Trophoblast cell (in vitro differentiated cells and primary cell): Measurements from ENCODE around the gene IL1RAP.
A peak's percentile ranks its signal among the peaks of the same experiment; 100 is the strongest.

ENCODE experiments used
- DNase-seq, 2 donors: peaks; one replicate each; pipeline ENCODE4 v3.0.0-alpha.2; 2016
- H2AFZ ChIP-seq: 2 replicates; pipeline ENCODE4 v1.6.1; 2013; ENCODE audit warnings: low read length, moderate library complexity, mild to moderate bottlenecking; ENCODE audit not compliant: insufficient read depth, poor library complexity
- H2AK5ac ChIP-seq: 2 replicates; pipeline ENCODE4 v1.6.1; 2013; ENCODE audit warnings: mild to moderate bottlenecking, low read length
- H2BK120ac ChIP-seq: 2 replicates; pipeline ENCODE4 v1.6.1; 2013; ENCODE audit warnings: low read length, mild to moderate bottlenecking, moderate library complexity; ENCODE audit not compliant: insufficient read depth, poor library complexity
- H2BK12ac ChIP-seq: 2 replicates; pipeline ENCODE4 v1.6.1; 2013; ENCODE audit warnings: mild to moderate bottlenecking, low read length, moderate library complexity
- H2BK5ac ChIP-seq: 2 replicates; pipeline ENCODE4 v1.6.1; 2013; ENCODE audit warnings: low read length, low read depth, moderate library complexity, mild to moderate bottlenecking; ENCODE audit not compliant: poor library complexity
- H3K14ac ChIP-seq: 2 replicates; pipeline ENCODE4 v1.6.1; 2013; ENCODE audit warnings: mild to moderate bottlenecking, low read length
- H3K18ac ChIP-seq: 2 replicates; pipeline ENCODE4 v1.6.1; 2013; ENCODE audit warnings: mild to moderate bottlenecking, low read length
- H3K23ac ChIP-seq: 2 replicates; pipeline ENCODE4 v1.6.1; 2013; ENCODE audit warnings: low read length
- H3K27ac ChIP-seq: 2 replicates; pipeline ENCODE4 v1.5.1; 2013; ENCODE audit warnings: low read depth, mild to moderate bottlenecking, inconsistent platforms, low read length, moderate library complexity
- H3K27me3 ChIP-seq: 2 replicates; pipeline ENCODE4 v1.6.1; 2013; ENCODE audit warnings: inconsistent platforms, mild to moderate bottlenecking, low read length, moderate library complexity; ENCODE audit not compliant: insufficient read depth
- H3K36me3 ChIP-seq, 2 experiments: 1 replicate in 1 of 2; 2 replicates in 1 of 2; pipeline ENCODE4 v1.6.1; 2013; ENCODE audit warnings: low read length in 2 of 2, mild to moderate bottlenecking in 2 of 2, moderate library complexity in 1 of 2; ENCODE audit not compliant: insufficient read depth in 2 of 2, control insufficient read depth in 1 of 2
- H3K4ac ChIP-seq: 2 replicates; pipeline ENCODE4 v1.6.1; 2013; ENCODE audit warnings: low read depth, mild to moderate bottlenecking, low read length, moderate library complexity
- H3K4me1 ChIP-seq, 2 experiments: 1 replicate in 1 of 2; 2 replicates in 1 of 2; pipeline ENCODE4 v1.6.1; 2013; ENCODE audit warnings: low read length in 2 of 2, mild to moderate bottlenecking in 2 of 2, moderate library complexity in 1 of 2; ENCODE audit not compliant: insufficient read depth in 2 of 2, control insufficient read depth in 1 of 2
- H3K4me2 ChIP-seq: 2 replicates; pipeline ENCODE4 v1.6.1; 2013; ENCODE audit warnings: inconsistent platforms, mild to moderate bottlenecking, low read length, moderate library complexity
- H3K4me3 ChIP-seq: 2 replicates; pipeline ENCODE4 v1.5.1; 2013; ENCODE audit warnings: mild to moderate bottlenecking, low read depth, low read length, inconsistent platforms
- H3K79me1 ChIP-seq: one replicate; pipeline ENCODE4 v1.6.1; 2013; ENCODE audit warnings: low read length
- H3K79me2 ChIP-seq: 2 replicates; pipeline ENCODE4 v1.6.1; 2013; ENCODE audit warnings: low read length, mild to moderate bottlenecking; ENCODE audit not compliant: control insufficient read depth, insufficient read depth, poor library complexity
- H3K9ac ChIP-seq: 2 replicates; pipeline ENCODE4 v1.6.1; 2013; ENCODE audit warnings: mild to moderate bottlenecking, low read length
- H3K9me3 ChIP-seq: 2 replicates; pipeline ENCODE4 v1.6.1; 2013; ENCODE audit warnings: low read depth, mild to moderate bottlenecking, control low read depth, inconsistent platforms, low read length; ENCODE audit not compliant: insufficient read depth
- H4K12ac ChIP-seq: 2 replicates; pipeline ENCODE4 v1.6.1; 2013; ENCODE audit warnings: low read depth, mild to moderate bottlenecking, low read length, moderate library complexity
- H4K8ac ChIP-seq: 2 replicates; pipeline ENCODE4 v1.6.1; 2013; ENCODE audit warnings: low read depth, mild to moderate bottlenecking, low read length, moderate library complexity
- H4K91ac ChIP-seq: one replicate; pipeline ENCODE4 v1.6.1; 2013; ENCODE audit warnings: low read depth, mild to moderate bottlenecking, low read length, moderate library complexity
- WGBS: extraction: QIAGEN DNeasy Blood & Tissue Kit; methylation state at CpG from one replicate; pipeline ENCODE4 v1.1.7; 2013; ENCODE audit warnings: missing lambda C conversion rate; ENCODE audit not compliant: insufficient read length, insufficient coverage; ENCODE audit errors: extremely low coverage; 5-methylcytosine and 5-hydroxymethylcytosine counted together

The IL1RAP gene

DNA sequence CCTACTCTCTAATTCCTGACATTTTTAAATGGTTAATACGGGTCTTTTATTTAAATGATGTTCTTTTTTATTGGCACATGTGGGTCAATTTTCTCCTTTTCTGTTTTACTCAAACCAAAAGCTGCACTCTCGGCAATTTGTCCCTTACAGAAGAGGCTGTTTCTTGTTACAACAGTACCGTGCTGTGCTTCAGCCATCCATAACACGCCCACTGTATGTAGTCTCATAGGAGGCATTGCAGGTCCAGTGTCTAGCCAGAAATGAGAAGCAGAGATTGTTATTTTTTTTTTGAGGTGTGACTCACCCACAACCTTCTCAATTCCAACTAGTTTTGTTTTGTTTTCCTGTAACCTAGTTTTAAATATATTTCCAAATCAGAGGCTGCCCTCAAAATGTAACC, 184.0 kb downstream of the IL1RAP start:
- WGBS, result no CpG with 5 or more reads among the region's 4 CpGs
- Histone ChIP-seq H2BK12ac (no peak overlapping the region), H3K79me1 (no peaks in the 10 kb centered on the region), H3K9ac (no peak overlapping the region), H2AFZ (no peak overlapping the region), H3K18ac (no peak overlapping the region), H3K36me3 (no peaks in the 10 kb centered on the region), H3K79me2 (no peaks in the 10 kb centered on the region), H3K4me3 (no peak overlapping the region), H3K14ac (no peak overlapping the region), H3K27me3 (no peaks in the 10 kb centered on the region), H2BK120ac (no peak overlapping the region), H4K91ac (no peak overlapping the region), H3K4ac (no peak overlapping the region), H4K8ac (no peak overlapping the region), H2BK5ac (no peak overlapping the region), H2AK5ac (no peak overlapping the region), H3K9me3 (no peaks in the 10 kb centered on the region), H4K12ac (no peak overlapping the region), H3K27ac (no peak overlapping the region), H3K4me1 (no peaks in the 10 kb centered on the region), H3K23ac (no peak overlapping the region), H3K4me2 (no peak overlapping the region)
- DNase-seq, result peak in 1 of 2 donors; percentile 39

DNA sequence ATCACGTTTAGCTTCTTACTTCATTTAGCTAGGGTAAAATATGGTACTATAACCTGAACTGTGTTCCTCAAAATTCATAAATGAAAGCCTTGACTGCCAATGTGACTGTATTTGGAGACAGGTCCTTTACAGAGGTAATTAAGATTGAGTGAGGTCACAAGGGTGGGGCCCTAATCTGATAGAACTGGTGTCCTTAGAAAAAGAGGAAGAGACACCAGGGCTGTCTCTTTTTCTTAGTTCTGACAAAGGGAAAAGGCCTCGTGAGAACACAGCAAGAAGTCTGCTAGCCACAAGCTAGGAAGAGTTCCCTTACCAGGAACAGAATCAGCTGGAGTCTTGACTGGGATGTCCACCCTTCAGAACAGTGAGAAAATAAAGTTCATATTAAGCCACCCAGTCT, 185.9 kb downstream of the IL1RAP start:
- H4K12ac ChIP-seq, result no peak overlapping the region
- H3K4me2 ChIP-seq, result no peak overlapping the region
- no peaks in the 10 kb centered on the region for H3K79me2 ChIP-seq
- H3K9me3 ChIP-seq, result no peaks in the 10 kb centered on the region
- no peak overlapping the region for H2AFZ ChIP-seq
- no peak overlapping the region for H3K4me3 ChIP-seq
- no peak overlapping the region for H3K23ac ChIP-seq
- H2AK5ac ChIP-seq, result no peak overlapping the region
- no peak overlapping the region for H2BK12ac ChIP-seq
- no peak overlapping the region for H3K9ac ChIP-seq
- no peaks in the 10 kb centered on the region for H3K79me1 ChIP-seq
- no CpG with 5 or more reads among the region's 2 CpGs for WGBS
- no peaks in the 10 kb centered on the region for H3K4me1 ChIP-seq
- no peaks in the 10 kb centered on the region for H3K36me3 ChIP-seq
- H3K27me3 ChIP-seq, result no peaks in the 10 kb centered on the region
- no peak overlapping the region for H3K18ac ChIP-seq
- H2BK5ac ChIP-seq, result no peak overlapping the region
- H3K4ac ChIP-seq, result no peak overlapping the region
- no peak overlapping the region for H3K27ac ChIP-seq
- H2BK120ac ChIP-seq, result no peak overlapping the region
- no peak overlapping the region for H3K14ac ChIP-seq
- no peak overlapping the region for H4K91ac ChIP-seq
- no peak overlapping the region for H4K8ac ChIP-seq
- DNase-seq, result no peak

DNA sequence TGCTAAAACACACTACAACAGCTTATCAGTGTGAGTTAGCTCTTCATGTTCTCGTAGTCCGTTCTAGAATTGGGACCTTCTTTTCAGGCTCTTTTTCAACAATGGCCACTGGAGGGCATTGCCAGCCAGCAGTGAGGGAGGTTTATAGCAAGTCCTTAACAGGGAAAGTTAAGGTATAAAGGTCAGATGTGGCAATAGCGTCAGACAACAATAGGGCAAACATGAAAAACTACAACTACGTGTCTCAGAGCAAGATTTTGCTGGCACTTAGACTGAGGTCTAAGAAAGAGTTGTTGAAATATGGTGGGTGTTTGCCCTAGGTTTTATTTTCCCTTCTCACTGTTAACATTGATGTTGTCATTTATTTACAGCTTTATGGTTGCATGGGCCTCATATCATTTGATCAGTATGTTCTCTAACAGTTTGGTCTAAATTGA, 187.2 kb downstream of the IL1RAP start:
- H3K27me3 ChIP-seq, result no peaks in the 10 kb centered on the region
- no peaks in the 10 kb centered on the region for H3K9me3 ChIP-seq
- no peak overlapping the region for H3K27ac ChIP-seq
- H2AK5ac ChIP-seq, result no peak overlapping the region
- WGBS, result no CpG with 5 or more reads among the region's 4 CpGs
- no peak overlapping the region for H2AFZ ChIP-seq
- no peaks in the 10 kb centered on the region for H3K36me3 ChIP-seq
- no peak overlapping the region for H3K4me2 ChIP-seq
- no peak overlapping the region for H3K14ac ChIP-seq
- H3K79me2 ChIP-seq, result no peaks in the 10 kb centered on the region
- no peak overlapping the region for H4K12ac ChIP-seq
- H3K18ac ChIP-seq, result no peak overlapping the region
- peak; percentile 69 to 80 for DNase-seq
- H3K23ac ChIP-seq, result no peak overlapping the region
- no peak overlapping the region for H3K9ac ChIP-seq
- H3K79me1 ChIP-seq, result no peaks in the 10 kb centered on the region
- no peaks in the 10 kb centered on the region for H3K4me1 ChIP-seq
- H3K4me3 ChIP-seq, result no peak overlapping the region
- H2BK5ac ChIP-seq, result no peak overlapping the region
- no peak overlapping the region for H4K91ac ChIP-seq
- no peak overlapping the region for H2BK12ac ChIP-seq
- H2BK120ac ChIP-seq, result no peak overlapping the region
- no peak overlapping the region for H4K8ac ChIP-seq
- no peak overlapping the region for H3K4ac ChIP-seq

DNA sequence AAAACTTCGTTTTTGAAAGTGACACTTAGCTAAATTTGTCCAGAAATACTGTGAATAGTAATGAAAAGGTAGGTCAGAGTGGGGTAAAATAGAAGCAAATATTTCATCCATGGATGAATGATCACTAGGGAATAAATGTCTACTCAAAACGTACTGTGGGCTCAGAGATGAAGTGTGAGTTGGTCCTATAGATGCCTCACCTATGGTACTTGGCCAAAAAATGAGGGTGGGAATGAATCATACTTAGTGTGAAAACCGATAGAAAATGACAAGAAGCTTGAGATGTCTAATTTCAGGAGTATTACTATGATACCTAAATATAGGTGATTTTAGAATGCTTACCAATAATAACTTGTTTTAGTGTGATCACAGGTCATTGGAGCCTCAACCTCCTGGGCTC, 192.7 kb downstream of the IL1RAP start:
- no peaks in the 10 kb centered on the region for H3K79me1 ChIP-seq
- H2BK5ac ChIP-seq, result no peak overlapping the region
- no peaks in the 10 kb centered on the region for H3K27me3 ChIP-seq
- H3K14ac ChIP-seq, result no peak overlapping the region
- no peaks in the 10 kb centered on the region for H3K79me2 ChIP-seq
- H3K36me3 ChIP-seq, result no peaks in the 10 kb centered on the region
- no peak overlapping the region for H4K91ac ChIP-seq
- H3K23ac ChIP-seq, result no peak overlapping the region
- H3K27ac ChIP-seq, result no peak overlapping the region
- no peak overlapping the region for H2BK12ac ChIP-seq
- no peak overlapping the region for H2AK5ac ChIP-seq
- no CpG with 5 or more reads among the region's 3 CpGs for WGBS
- no peak overlapping the region for H2BK120ac ChIP-seq
- no peak for DNase-seq
- no peak overlapping the region for H2AFZ ChIP-seq
- no peak overlapping the region for H3K9ac ChIP-seq
- H3K4me3 ChIP-seq, result no peak overlapping the region
- no peaks in the 10 kb centered on the region for H3K9me3 ChIP-seq
- no peak overlapping the region for H4K8ac ChIP-seq
- no peak overlapping the region for H3K4ac ChIP-seq
- H3K4me1 ChIP-seq, result no peaks in the 10 kb centered on the region
- H3K4me2 ChIP-seq, result no peak overlapping the region
- H4K12ac ChIP-seq, result no peak overlapping the region
- H3K18ac ChIP-seq, result no peak overlapping the region
